ENCODE results near the gene VANGL2.

The VANGL2 gene

DNA sequence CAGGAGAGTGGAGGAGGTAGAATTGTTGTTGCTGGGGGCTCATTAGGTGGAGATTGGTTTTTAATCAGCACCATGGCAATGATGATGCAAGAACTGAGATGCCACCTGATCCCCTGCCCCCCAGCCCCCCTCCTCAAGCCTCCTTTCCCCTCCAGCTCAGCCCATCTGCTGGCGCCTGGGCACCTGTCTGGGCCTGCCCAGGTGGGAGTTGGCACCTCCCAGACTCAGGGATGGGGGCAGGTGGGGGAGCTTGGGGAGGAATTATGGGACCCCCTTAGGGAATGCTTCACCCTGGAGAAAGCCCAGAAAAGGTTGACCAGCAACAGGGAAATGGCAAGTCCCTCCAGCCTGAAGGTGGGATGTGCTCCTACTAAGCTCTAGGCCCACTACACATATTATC lies 35.0 kb upstream of the VANGL2 start:
- peaks cover 10% of the 10 kb centered on the region for H3K36me3 Mint-ChIP-seq (ENCODE audit: low read depth)
- H3K27ac Mint-ChIP-seq = no peak overlapping the region
- H3K4me3 Mint-ChIP-seq = no peak overlapping the region
- H3K27me3 Mint-ChIP-seq = no peaks in the 10 kb centered on the region
- H3K4me1 Mint-ChIP-seq (ENCODE audit: low read depth) = peaks cover 5% of the 10 kb centered on the region
- H3K9me3 Mint-ChIP-seq = no peaks in the 10 kb centered on the region

GRCh38 chr1:160366731-160367515 lies 33.4 kb upstream of the VANGL2 start, which contains the start of gene NHLH1:
Gene NHLH1, plus strand, starts transcription at chr1:160367071. Its CDS starts 3,661 bp downstream, at chr1:160370732.
- H3K4me3 Mint-ChIP-seq = no peak within 1 kb of the TSS
- no peak within 1 kb of the TSS for H3K27ac Mint-ChIP-seq
- no peaks in the 10 kb centered on the region for H3K27me3 Mint-ChIP-seq
- H3K36me3 Mint-ChIP-seq (ENCODE audit: low read depth) = no peaks in the 10 kb centered on the region
- peaks cover 5% of the 10 kb centered on the region for H3K4me1 Mint-ChIP-seq (ENCODE audit: low read depth)
- H3K9me3 Mint-ChIP-seq = no peaks in the 10 kb centered on the region

- H3K36me3 Mint-ChIP-seq (ENCODE audit: low read depth) = no peaks in the 10 kb centered on the region
- no peaks in the 10 kb centered on the region for H3K27me3 Mint-ChIP-seq
- no peak overlapping the region for H3K27ac Mint-ChIP-seq
- H3K9me3 Mint-ChIP-seq = no peaks in the 10 kb centered on the region
- H3K4me1 Mint-ChIP-seq (ENCODE audit: low read depth) = no peaks in the 10 kb centered on the region
- no peak overlapping the region for H3K4me3 Mint-ChIP-seq
Observed at GRCh38 chr1:160367516-160367900, 32.9 kb upstream of the VANGL2 start.

DNA sequence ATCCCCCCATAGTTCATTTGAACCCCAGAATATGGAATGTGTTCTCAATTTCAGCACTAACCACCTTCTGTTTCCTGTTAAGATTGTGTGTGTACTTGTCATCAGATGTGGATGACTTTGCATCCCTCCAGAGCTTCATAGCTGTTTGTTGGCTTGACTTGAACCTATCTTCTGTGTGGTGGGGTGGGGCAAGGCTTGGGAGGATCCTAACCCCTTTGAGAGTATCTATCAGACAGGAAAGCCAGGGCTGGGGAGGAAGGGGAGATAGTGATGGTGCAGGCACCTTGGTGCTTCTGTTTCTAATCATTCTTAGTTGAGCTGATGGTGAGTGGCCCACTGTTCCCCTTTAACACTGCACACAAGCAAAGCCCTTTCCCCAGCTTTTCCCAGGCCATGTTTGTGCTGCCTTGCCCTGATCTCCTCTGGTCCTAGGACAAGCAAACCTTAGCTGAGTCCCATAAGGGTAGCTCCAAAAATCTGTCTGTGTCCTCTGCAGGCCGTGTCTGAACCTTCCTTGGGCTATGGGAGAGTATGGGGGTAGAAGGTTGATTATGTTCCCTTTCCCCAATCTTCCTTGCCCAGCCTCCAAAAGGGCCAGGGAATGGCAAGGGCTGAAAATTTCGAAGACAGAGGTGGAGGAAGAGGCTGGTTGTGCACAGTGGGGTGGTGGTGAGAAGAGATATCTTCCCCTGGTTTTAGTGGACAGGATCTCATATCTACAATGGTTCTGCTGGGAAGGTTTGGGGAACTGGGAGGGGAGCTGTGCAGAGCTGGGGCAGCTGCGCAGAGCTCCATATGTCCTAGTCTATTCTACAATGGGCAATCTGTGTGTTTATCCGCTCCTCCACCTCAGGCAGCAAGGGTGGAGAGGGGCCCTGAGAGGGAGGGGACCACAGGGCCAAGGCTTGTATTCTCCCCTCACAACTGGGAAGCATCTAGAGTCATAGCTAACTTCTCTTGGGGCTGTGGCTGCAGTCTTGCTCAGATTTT lies 32.1 kb upstream of the VANGL2 start:
- H3K9me3 Mint-ChIP-seq = no peaks in the 10 kb centered on the region
- no peaks in the 10 kb centered on the region for H3K36me3 Mint-ChIP-seq (ENCODE audit: low read depth)
- H3K4me1 Mint-ChIP-seq (ENCODE audit: low read depth) = no peaks in the 10 kb centered on the region
- no peak overlapping the region for H3K27ac Mint-ChIP-seq
- H3K27me3 Mint-ChIP-seq = no peaks in the 10 kb centered on the region
- no peak overlapping the region for H3K4me3 Mint-ChIP-seq

- Mint-ChIP-seq H3K4me3 (no peak overlapping the region), H3K27me3 (no peaks in the 10 kb centered on the region), H3K36me3 (ENCODE audit: low read depth) (no peaks in the 10 kb centered on the region), H3K27ac (no peak overlapping the region), H3K9me3 (no peaks in the 10 kb centered on the region), H3K4me1 (ENCODE audit: low read depth) (no peaks in the 10 kb centered on the region)
Observed at GRCh38 chr1:160369087-160369486, 31.3 kb upstream of the VANGL2 start.

GRCh38 chr1:160370561-160371345 lies 29.6 kb upstream of the VANGL2 start:
- Mint-ChIP-seq H3K4me1 (ENCODE audit: low read depth) (peaks cover 5% of the 10 kb centered on the region), H3K4me3 (no peak overlapping the region), H3K9me3 (no peaks in the 10 kb centered on the region), H3K27ac (no peak overlapping the region), H3K27me3 (no peaks in the 10 kb centered on the region), H3K36me3 (ENCODE audit: low read depth) (no peaks in the 10 kb centered on the region)

DNA sequence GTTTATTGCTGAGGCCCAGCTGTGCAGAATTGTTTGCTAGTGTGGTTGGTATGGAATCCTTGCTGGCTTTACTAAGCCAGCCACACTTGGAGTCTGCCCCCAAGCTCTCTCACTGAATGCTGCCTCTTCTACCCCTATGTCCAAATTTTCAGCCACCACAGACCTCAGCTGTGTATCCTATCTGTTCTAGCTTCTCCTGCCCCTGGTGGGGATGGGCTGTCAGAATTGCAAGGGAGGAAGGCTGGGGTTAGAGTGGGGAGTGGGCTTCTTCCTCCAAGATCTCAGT lies 29.1 kb upstream of the VANGL2 start:
- Mint-ChIP-seq H3K27ac (no peak overlapping the region), H3K36me3 (ENCODE audit: low read depth) (no peaks in the 10 kb centered on the region), H3K4me3 (no peak overlapping the region), H3K9me3 (no peaks in the 10 kb centered on the region), H3K27me3 (no peaks in the 10 kb centered on the region), H3K4me1 (ENCODE audit: low read depth) (peaks cover 10% of the 10 kb centered on the region)

DNA sequence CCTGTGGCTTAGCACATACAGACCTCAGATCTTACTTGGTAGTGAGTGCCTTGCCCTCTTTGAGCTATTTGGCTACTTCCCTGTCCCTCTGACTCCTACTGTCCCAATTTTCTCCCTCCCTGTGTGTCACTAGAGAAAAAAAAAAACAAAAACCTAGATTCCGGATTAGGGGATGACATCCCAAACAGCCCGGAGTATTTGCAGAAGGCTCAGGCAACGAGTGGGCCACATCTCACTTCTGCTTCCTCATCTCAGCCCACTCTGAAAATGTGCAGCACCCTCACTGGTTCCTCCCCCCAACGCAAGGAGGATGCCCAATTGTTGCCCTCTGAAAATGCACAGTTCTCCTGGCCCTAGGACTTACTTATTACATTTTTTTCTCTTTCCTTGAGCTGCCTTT lies 28.6 kb upstream of the VANGL2 start:
- Mint-ChIP-seq H3K36me3 (ENCODE audit: low read depth) (no peaks in the 10 kb centered on the region), H3K9me3 (no peaks in the 10 kb centered on the region), H3K4me3 (no peak overlapping the region), H3K27ac (no peak overlapping the region), H3K4me1 (ENCODE audit: low read depth) (peaks cover 15% of the 10 kb centered on the region), H3K27me3 (no peaks in the 10 kb centered on the region)

GRCh38 chr1:160373696-160374095 lies 26.7 kb upstream of the VANGL2 start:
- no peak overlapping the region for H3K4me3 Mint-ChIP-seq
- no peaks in the 10 kb centered on the region for H3K9me3 Mint-ChIP-seq
- no peaks in the 10 kb centered on the region for H3K27me3 Mint-ChIP-seq
- H3K4me1 Mint-ChIP-seq (ENCODE audit: low read depth) = peaks cover 15% of the 10 kb centered on the region
- no peaks in the 10 kb centered on the region for H3K36me3 Mint-ChIP-seq (ENCODE audit: low read depth)
- no peak overlapping the region for H3K27ac Mint-ChIP-seq

GRCh38 chr1:160374306-160375110 lies 25.9 kb upstream of the VANGL2 start:
- Mint-ChIP-seq H3K9me3 (no peaks in the 10 kb centered on the region), H3K36me3 (ENCODE audit: low read depth) (no peaks in the 10 kb centered on the region), H3K4me1 (ENCODE audit: low read depth) (peaks cover 15% of the 10 kb centered on the region), H3K4me3 (no peak overlapping the region), H3K27ac (peak overlapping the region; percentile 45), H3K27me3 (no peaks in the 10 kb centered on the region)

DNA sequence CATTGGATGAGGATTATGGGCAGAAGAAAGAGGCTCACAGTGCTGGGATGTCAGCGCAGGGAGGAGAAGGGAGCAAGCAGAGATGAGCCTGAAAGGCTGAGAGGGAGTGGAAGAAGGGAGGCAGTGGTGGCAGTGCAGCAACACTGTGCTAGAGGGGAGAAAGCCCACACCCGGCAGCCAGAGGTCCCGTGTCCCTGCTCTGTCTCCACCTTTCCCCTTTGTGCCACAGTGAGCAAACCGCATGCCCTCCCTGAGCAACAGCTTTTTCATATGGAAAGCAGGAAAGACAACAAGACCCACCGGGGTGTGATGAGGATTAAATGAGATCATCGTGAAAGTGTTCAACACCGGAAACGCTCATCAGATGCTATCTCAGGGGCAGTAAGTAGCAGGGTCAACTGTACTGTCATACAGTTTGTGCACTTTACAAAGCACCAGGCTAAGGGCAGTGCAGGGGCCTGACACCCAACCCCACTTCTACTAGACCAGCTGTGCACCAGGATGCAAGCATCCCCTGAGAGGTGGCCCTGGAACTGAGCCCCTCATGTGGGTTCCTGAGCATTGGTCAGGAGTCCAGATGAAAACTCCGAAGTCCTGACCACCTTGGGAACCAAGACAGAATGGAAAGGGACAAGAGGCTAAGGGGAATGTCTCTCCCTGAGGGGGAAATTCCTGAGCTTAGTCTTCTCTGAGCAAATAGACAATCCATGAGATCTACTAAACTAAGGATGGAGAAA lies 24.4 kb upstream of the VANGL2 start:
- peaks cover 15% of the 10 kb centered on the region for H3K4me1 Mint-ChIP-seq (ENCODE audit: low read depth)
- H3K4me3 Mint-ChIP-seq = peak overlapping the region; percentile 50
- no peaks in the 10 kb centered on the region for H3K27me3 Mint-ChIP-seq
- no peaks in the 10 kb centered on the region for H3K9me3 Mint-ChIP-seq
- H3K27ac Mint-ChIP-seq = no peak overlapping the region
- H3K36me3 Mint-ChIP-seq (ENCODE audit: low read depth) = no peaks in the 10 kb centered on the region

DNA sequence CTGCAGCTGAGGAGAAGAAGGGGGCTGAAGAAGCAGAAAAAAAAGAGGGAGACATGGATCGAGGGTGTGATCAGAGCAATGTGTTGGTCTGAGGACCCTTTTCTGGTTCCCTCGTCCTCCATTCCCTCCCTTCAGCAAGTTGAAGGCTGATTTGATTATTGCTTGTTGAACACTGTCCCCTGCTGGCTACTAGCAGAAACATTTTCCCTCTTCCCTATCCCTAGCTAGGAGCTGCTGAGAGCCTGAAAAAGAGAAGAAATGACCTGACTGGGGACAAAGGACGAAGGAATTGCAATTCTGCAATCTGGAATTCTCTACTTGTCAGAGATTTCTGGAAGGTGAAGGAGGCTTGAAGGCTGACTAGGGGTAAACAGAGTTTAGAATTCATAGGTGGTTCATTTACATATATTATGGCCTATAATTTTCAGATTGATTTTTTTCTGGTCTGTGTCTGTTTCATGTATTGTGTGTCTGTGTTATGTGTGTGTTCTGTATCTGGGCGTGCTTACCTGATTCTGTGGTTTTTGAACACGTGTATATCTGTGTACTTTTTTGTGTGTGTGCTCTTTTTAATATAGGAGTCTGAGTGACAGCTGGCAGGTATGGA lies 23.7 kb upstream of the VANGL2 start:
- Mint-ChIP-seq H3K27me3 (no peaks in the 10 kb centered on the region), H3K4me3 (no peak overlapping the region), H3K27ac (no peak overlapping the region), H3K9me3 (no peaks in the 10 kb centered on the region), H3K36me3 (ENCODE audit: low read depth) (no peaks in the 10 kb centered on the region), H3K4me1 (ENCODE audit: low read depth) (peaks cover 15% of the 10 kb centered on the region)

- no peaks in the 10 kb centered on the region for H3K36me3 Mint-ChIP-seq (ENCODE audit: low read depth)
- H3K27ac Mint-ChIP-seq = no peak overlapping the region
- H3K4me3 Mint-ChIP-seq = no peak overlapping the region
- H3K4me1 Mint-ChIP-seq (ENCODE audit: low read depth) = peaks cover 15% of the 10 kb centered on the region
- no peaks in the 10 kb centered on the region for H3K9me3 Mint-ChIP-seq
- H3K27me3 Mint-ChIP-seq = no peaks in the 10 kb centered on the region
Observed at GRCh38 chr1:160377585-160378206, 22.7 kb upstream of the VANGL2 start.
